HepG2 (cell line): ENCODE measurements around the gene SIVA1. TPM values are rescaled to one million over a fixed set of nuclear protein-coding genes. Genes with fewer than 3 reads are reported as not detected.

Source experiments
- ASH2L ChIP-seq: fragments of 300-600, 200-600 bp; sonication (generic); IDR thresholded peaks from 2 replicates; pipeline ENCODE4 v1.7.0; 2017; ENCODE audit warnings: low read depth, mild to moderate bottlenecking, moderate library complexity, mixed read lengths, low read length; ENCODE audit not compliant: insufficient read length
- CBX1 ChIP-seq: IDR thresholded peaks from one replicate; pipeline ENCODE4 v1.6.1; 2016; ENCODE audit warnings: antibody characterized with exemption, low read depth
- HOXA9 ChIP-seq: sonication (generic); formaldehyde crosslinking; IDR thresholded peaks from 2 replicates; pipeline ENCODE4 v1.8.1; 2022; ENCODE audit warnings: missing genetic modification reagents, mild to moderate bottlenecking, moderate library complexity, borderline replicate concordance
- HOXD1 ChIP-seq: sonication (generic); formaldehyde crosslinking; IDR thresholded peaks from 2 replicates; pipeline ENCODE4 v1.5.0; 2020; ENCODE audit warnings: missing genetic modification reagents
- KAT7 ChIP-seq: IDR thresholded peaks from 2 replicates; pipeline ENCODE4 v1.6.1; 2018; ENCODE audit warnings: borderline replicate concordance, missing compliant biosample characterization
- KDM2A ChIP-seq: sonication (generic); formaldehyde crosslinking; IDR thresholded peaks from 2 replicates; pipeline ENCODE4 v1.4.0; 2020; ENCODE audit warnings: low read depth, missing genetic modification reagents, borderline replicate concordance
- MAFF ChIP-seq: IDR thresholded peaks from 2 replicates; pipeline ENCODE4 v1.6.1; 2011; ENCODE audit warnings: low read depth, low read length, improper control_type of control experiment
- NFIB ChIP-seq: sonication (generic); formaldehyde crosslinking; IDR thresholded peaks from 2 replicates; pipeline ENCODE4 v1.9.0; 2021; ENCODE audit warnings: missing genetic modification reagents, mild to moderate bottlenecking, borderline replicate concordance
- NR2F6 ChIP-seq, 2 experiments: IDR thresholded peaks; 2 replicates each; pipeline ENCODE4 v1.6.1; 2016; ENCODE audit warnings: antibody characterized with exemption in 1 of 2, mild to moderate bottlenecking in 1 of 2
- RBAK ChIP-seq: sonication (generic); formaldehyde crosslinking; IDR thresholded peaks from 2 replicates; pipeline ENCODE4 v1.5.1; 2020; ENCODE audit warnings: mild to moderate bottlenecking, missing genetic modification reagents
- RNF2 ChIP-seq: fragments of 450-650 bp; conservative IDR thresholded peaks from 2 replicates; pipeline ENCODE4 v1.6.1; 2016; ENCODE audit warnings: low read depth
- SRSF4 ChIP-seq: fragments of 200-400 bp; formaldehyde crosslinking; IDR thresholded peaks from one replicate; pipeline ENCODE4 v1.6.1; 2018; ENCODE audit warnings: mild to moderate bottlenecking, low read depth, low read length, moderate library complexity; ENCODE audit not compliant: poor library complexity, severe bottlenecking
- ZMYM3 ChIP-seq: sonication (generic); formaldehyde crosslinking; IDR thresholded peaks from 2 replicates; pipeline ENCODE4 v1.5.1; 2020; ENCODE audit warnings: mild to moderate bottlenecking, missing genetic modification reagents
- ZNF136 ChIP-seq: sonication (generic); formaldehyde crosslinking; IDR thresholded peaks from 2 replicates; pipeline ENCODE4 v1.8.1; 2022; ENCODE audit warnings: low read depth, mild to moderate bottlenecking, moderate library complexity, missing genetic modification reagents
- ZNF205 ChIP-seq: IDR thresholded peaks from 2 replicates; pipeline ENCODE4 v1.6.1; 2018; ENCODE audit warnings: missing biosample characterization, missing genetic modification reagents
- ZNF569 ChIP-seq: sonication (generic); formaldehyde crosslinking; IDR thresholded peaks from 2 replicates; pipeline ENCODE4 v1.5.0; 2020; ENCODE audit warnings: mild to moderate bottlenecking, missing genetic modification reagents, moderate library complexity, borderline replicate concordance
- ZNF724P ChIP-seq: sonication (generic); formaldehyde crosslinking; IDR thresholded peaks from 2 replicates; pipeline ENCODE4 v1.8.0; 2022; ENCODE audit warnings: missing genetic modification reagents, borderline replicate concordance
- polyA plus RNA-seq, 8 experiments: library from polyadenylated mRNA; depleted of rRNA in 3 of 8; stranded (reverse) in 7 of 8; unstranded in 1 of 8; fragments of >200 nt; fragmentation: Illumina TruSeq in 4 of 8; extraction: Trizol in 4 of 8; gene quantifications; 2 replicates each; pipeline versions ENCODE4 v1.2.1 to v1.2.3, GENCODE V29; 2011 to 2016; ENCODE audit warnings: low read depth in 4 of 8, missing spikeins in 1 of 8, mixed read lengths in 1 of 8; ENCODE audit not compliant: insufficient read depth in 1 of 8
- total RNA-seq, 5 experiments: library from RNA; depleted of rRNA; stranded (reverse); fragments of >200 nt; fragmentation: Illumina TruSeq; extraction: Trizol; gene quantifications; 2 replicates each; pipeline ENCODE4 v1.2.3, GENCODE V29; 2016; ENCODE audit warnings: low read depth in 1 of 5
- TF ChIP-seq, protein P1 (sequence below): sonication (generic); formaldehyde crosslinking; IDR thresholded peaks from 2 replicates; pipeline ENCODE4 v1.4.0; 2020; ENCODE audit warnings: missing genetic modification reagents, borderline replicate concordance
- TF ChIP-seq, protein P2 (sequence below): sonication (generic); formaldehyde crosslinking; IDR thresholded peaks from 2 replicates; pipeline ENCODE4 v1.4.0; 2020; ENCODE audit warnings: mild to moderate bottlenecking, missing genetic modification reagents
- TF ChIP-seq, protein P3 (sequence below): sonication (generic); formaldehyde crosslinking; IDR thresholded peaks from 2 replicates; pipeline ENCODE4 v1.4.0; 2020; ENCODE audit warnings: missing genetic modification reagents
- TF ChIP-seq, protein P4 (sequence below): sonication (generic); formaldehyde crosslinking; IDR thresholded peaks from 2 replicates; pipeline ENCODE4 v1.5.1; 2020; ENCODE audit warnings: missing genetic modification reagents, mild to moderate bottlenecking, borderline replicate concordance

Gene SIVA1
- total and polyA plus RNA-seq, 2 of the 13 experiments (the other 11 are each of a cell fraction or from before 2014, with no cell fraction given): 123 to 186 TPM

DNA sequence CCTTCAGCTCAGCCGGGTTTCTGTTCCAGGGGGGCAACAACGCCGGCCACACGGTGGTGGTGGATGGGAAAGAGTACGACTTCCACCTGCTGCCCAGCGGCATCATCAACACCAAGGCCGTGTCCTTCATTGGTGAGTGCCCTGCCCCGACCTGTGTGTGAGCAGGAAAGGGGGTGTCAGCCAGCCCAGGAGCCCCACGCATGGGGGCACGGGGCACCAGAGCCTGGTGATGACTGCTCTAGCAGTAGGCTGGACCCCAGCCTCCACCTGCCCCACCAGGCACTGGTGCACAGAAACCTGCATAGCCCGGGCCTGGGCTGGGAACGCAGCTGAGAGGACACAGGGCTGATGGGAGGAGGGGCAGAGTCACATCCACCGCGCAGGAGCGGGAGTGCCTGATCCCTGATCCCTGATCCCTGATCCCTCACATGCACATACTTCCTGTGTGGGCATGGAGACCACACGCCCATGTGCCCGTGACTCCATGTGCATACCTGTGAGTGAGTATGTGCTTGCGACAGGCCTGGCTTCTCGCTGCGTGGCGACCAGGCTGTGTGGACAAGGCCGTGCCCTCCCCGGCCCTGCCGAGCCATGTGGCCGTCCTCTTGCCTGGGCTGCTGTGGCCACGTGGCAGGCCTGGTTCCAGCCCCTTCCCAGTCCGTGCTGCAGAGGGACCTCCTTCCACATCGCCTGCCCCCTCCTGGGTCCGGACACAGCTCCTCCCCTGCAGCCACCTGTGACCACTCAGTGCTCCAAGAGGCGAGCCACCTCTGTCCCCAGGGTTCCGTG, 17.8 kb upstream of the SIVA1 start (continued):
- TF ChIP-seq ZMYM3: no peak
- no peak for TF ChIP-seq ZNF569 (CRISPR knock-in tag)
- no peak for TF ChIP-seq SRSF4
- TF ChIP-seq KDM2A (CRISPR knock-in tag): peak; percentile 66; the same call in 1 of the 2 replicates
- no peak for TF ChIP-seq MAFF
- TF ChIP-seq, protein P1, sequence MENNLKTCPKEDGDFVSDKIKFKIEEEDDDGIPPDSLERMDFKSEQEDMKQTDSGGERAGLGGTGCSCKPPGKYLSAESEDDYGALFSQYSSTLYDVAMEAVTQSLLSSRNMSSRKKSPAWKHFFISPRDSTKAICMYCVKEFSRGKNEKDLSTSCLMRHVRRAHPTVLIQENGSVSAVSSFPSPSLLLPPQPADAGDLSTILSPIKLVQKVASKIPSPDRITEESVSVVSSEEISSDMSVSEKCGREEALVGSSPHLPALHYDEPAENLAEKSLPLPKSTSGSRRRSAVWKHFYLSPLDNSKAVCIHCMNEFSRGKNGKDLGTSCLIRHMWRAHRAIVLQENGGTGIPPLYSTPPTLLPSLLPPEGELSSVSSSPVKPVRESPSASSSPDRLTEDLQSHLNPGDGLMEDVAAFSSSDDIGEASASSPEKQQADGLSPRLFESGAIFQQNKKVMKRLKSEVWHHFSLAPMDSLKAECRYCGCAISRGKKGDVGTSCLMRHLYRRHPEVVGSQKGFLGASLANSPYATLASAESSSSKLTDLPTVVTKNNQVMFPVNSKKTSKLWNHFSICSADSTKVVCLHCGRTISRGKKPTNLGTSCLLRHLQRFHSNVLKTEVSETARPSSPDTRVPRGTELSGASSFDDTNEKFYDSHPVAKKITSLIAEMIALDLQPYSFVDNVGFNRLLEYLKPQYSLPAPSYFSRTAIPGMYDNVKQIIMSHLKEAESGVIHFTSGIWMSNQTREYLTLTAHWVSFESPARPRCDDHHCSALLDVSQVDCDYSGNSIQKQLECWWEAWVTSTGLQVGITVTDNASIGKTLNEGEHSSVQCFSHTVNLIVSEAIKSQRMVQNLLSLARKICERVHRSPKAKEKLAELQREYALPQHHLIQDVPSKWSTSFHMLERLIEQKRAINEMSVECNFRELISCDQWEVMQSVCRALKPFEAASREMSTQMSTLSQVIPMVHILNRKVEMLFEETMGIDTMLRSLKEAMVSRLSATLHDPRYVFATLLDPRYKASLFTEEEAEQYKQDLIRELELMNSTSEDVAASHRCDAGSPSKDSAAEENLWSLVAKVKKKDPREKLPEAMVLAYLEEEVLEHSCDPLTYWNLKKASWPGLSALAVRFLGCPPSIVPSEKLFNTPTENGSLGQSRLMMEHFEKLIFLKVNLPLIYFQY: no peak
- TF ChIP-seq, protein P2, sequence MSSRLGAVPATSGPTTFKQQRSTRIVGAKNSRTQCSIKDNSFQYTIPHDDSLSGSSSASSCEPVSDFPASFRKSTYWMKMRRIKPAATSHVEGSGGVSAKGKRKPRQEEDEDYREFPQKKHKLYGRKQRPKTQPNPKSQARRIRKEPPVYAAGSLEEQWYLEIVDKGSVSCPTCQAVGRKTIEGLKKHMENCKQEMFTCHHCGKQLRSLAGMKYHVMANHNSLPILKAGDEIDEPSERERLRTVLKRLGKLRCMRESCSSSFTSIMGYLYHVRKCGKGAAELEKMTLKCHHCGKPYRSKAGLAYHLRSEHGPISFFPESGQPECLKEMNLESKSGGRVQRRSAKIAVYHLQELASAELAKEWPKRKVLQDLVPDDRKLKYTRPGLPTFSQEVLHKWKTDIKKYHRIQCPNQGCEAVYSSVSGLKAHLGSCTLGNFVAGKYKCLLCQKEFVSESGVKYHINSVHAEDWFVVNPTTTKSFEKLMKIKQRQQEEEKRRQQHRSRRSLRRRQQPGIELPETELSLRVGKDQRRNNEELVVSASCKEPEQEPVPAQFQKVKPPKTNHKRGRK (CRISPR knock-in tag): no peak
- TF ChIP-seq, protein P3, sequence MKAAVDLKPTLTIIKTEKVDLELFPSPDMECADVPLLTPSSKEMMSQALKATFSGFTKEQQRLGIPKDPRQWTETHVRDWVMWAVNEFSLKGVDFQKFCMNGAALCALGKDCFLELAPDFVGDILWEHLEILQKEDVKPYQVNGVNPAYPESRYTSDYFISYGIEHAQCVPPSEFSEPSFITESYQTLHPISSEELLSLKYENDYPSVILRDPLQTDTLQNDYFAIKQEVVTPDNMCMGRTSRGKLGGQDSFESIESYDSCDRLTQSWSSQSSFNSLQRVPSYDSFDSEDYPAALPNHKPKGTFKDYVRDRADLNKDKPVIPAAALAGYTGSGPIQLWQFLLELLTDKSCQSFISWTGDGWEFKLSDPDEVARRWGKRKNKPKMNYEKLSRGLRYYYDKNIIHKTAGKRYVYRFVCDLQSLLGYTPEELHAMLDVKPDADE (CRISPR knock-in tag): no peak
- TF ChIP-seq, protein P4, sequence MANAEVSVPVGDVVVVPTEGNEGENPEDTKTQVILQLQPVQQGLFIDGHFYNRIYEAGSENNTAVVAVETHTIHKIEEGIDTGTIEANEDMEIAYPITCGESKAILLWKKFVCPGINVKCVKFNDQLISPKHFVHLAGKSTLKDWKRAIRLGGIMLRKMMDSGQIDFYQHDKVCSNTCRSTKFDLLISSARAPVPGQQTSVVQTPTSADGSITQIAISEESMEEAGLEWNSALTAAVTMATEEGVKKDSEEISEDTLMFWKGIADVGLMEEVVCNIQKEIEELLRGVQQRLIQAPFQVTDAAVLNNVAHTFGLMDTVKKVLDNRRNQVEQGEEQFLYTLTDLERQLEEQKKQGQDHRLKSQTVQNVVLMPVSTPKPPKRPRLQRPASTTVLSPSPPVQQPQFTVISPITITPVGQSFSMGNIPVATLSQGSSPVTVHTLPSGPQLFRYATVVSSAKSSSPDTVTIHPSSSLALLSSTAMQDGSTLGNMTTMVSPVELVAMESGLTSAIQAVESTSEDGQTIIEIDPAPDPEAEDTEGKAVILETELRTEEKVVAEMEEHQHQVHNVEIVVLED: no peak
- TF ChIP-seq KAT7: no peak
- peak; percentile 46; the same call in 1 of the 2 replicates for TF ChIP-seq RBAK (CRISPR knock-in tag)
- TF ChIP-seq ASH2L: no peak
- TF ChIP-seq CBX1: peak; percentile 44
- TF ChIP-seq HOXA9: peak; percentile 28; the same call in 1 of the 2 replicates
- TF ChIP-seq HOXD1 (CRISPR knock-in tag): no peak
- TF ChIP-seq ZNF724P: peak; percentile 93
- TF ChIP-seq RNF2: peak; percentile 98
- no peak for TF ChIP-seq NR2F6 (IDR thresholded peaks at IDR 0.05)
- TF ChIP-seq NR2F6 (CRISPR knock-in tag; IDR thresholded peaks at IDR 0.05): peak; percentile 81
- TF ChIP-seq NFIB: no peak
- no peak for TF ChIP-seq ZNF136
- TF ChIP-seq ZNF205 (CRISPR knock-in tag): 0 out of 2 replicates have a peak, but pooled peaks have one; percentile 26
